ENCODE data around the gene ABCG8. TPM values are rescaled to one million over a fixed set of nuclear protein-coding genes. Genes with fewer than 3 reads are reported as not detected.

Gene ABCG8
- total RNA-seq, 1 donor from 2014 or later, result not detected

DNA sequence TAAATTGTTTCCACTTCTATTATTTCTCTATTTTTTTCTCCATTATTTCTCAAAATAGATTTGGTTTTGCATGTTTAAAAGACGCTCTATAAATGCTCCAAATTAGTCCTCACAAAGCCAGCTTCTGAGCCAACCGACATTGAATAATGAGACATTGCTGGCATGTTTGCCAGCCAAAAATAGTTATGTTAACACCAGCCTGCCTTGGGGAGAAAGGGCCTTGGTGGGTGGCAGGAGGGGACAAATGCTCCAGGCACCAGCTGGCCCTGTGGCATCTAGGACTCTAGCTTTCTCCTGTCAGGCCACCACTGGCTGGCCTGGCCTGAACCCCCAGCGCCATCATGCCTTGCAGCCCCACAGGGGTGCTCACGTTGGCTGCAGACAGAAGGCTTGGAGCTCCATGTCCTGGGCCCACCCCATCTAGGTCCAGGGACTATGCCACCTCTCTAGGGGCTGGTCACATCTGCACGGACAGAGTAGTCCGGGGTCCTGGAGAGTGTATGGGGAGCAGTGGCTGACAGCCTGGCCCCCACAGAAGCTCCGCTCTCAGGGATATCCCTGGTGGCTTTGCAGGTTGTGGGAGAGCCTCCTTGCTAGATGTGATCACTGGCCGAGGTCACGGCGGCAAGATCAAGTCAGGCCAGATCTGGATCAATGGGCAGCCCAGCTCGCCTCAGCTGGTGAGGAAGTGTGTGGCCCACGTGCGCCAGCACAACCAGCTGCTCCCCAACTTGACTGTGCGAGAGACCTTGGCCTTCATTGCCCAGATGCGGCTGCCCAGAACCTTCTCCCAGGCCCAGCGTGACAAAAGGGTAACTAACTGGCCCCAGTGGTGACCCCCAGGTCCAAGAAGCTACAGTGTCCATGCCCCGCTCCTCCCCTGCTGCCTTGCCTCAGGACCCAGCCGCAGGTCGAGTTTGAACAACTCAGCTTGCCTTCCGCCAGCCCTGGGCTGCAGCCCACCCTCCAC is 12.5 kb downstream of the ABCG8 start:
- H3K9me3 Mint-ChIP-seq, result no peaks in the 10 kb centered on the region
- DNase-seq (no peak), ATAC-seq (ENCODE audit: low read depth) (no peak)
- peaks cover 12% of the 10 kb centered on the region for H3K27me3 Mint-ChIP-seq
- H3K27ac Mint-ChIP-seq, result no peak overlapping the region
- intact Hi-C loops (cut with micrococcal nuclease), result no loop called here
- CTCF ChIA-PET, result no interaction called here
- H3K36me3 Mint-ChIP-seq (ENCODE audit: low read depth), result no peaks in the 10 kb centered on the region
- POLR2A ChIA-PET, result no interaction called here
- no peak for TF ChIP-seq CTCF (IDR thresholded peaks at IDR 0.05)
- no peak overlapping the region for H3K4me3 Mint-ChIP-seq
- H3K4me1 Mint-ChIP-seq, result peaks cover 4% of the 10 kb centered on the region

- no peak overlapping the region for H3K27ac Mint-ChIP-seq
- POLR2A ChIA-PET, result no interaction called here
- peaks cover 4% of the 10 kb centered on the region for H3K4me1 Mint-ChIP-seq
- TF ChIP-seq CTCF (IDR thresholded peaks at IDR 0.05), result no peak
- peaks cover 18% of the 10 kb centered on the region for H3K27me3 Mint-ChIP-seq
- DNase-seq (no peak), ATAC-seq (ENCODE audit: low read depth) (no peak)
- CTCF ChIA-PET, result no interaction called here
- no peaks in the 10 kb centered on the region for H3K9me3 Mint-ChIP-seq
- intact Hi-C loops (cut with micrococcal nuclease), result no loop called here
- H3K36me3 Mint-ChIP-seq (ENCODE audit: low read depth), result no peaks in the 10 kb centered on the region
- H3K4me3 Mint-ChIP-seq, result no peak overlapping the region
Measured at GRCh38 chr2:43852196-43852730, 13.5 kb downstream of the ABCG8 start.

DNA sequence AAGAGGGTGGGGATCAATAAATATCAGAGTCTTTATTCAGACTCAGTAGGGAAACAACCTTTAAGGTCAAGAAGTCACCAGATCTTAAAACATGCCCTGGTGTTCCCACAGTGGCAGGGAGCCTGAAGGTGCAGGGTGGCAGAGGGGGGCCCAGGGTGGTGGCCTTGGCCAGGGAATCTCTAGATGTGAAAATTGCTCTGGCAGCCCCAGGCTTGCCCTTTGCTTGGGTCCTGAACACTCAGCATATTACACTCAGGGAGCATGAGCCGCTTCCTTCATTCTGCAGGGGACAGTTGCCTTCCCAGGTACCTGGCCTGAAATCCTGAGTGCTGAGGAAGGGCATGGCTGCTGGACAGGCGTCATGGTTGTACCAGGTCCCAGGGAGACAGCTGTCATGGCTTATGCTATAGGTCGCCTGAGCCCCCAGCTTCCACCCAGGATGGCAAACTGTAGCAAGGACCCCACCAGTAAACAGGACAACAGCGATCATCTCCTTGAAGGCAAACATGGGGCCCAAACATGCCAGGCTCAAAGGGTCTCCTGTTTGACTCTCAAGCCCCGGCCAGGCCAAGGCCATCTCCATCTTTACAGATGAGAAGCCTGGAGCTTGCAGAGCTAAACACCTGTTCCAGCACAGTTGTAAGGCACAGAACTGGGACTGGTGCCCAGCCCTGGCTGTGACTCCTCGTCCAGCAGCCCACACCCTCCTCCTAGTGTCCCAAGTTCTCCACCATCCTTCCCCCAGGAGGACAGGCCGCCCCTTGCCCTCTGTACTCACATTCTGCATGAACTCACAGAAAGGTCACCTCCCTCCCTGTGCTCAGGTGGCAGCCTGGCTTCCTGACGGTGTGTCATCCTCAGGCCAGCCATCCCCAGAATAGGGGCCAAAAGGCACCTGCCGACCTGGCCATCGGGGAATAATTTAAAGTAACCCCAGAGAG is 14.6 kb downstream of the ABCG8 start:
- ATAC-seq (ENCODE audit: low read depth) (no peak), DNase-seq (no peak)
- Mint-ChIP-seq H3K4me3 (no peak overlapping the region), H3K4me1 (no peaks in the 10 kb centered on the region), H3K9me3 (no peaks in the 10 kb centered on the region), H3K27me3 (peaks cover 23% of the 10 kb centered on the region), H3K27ac (no peak overlapping the region), H3K36me3 (ENCODE audit: low read depth) (no peaks in the 10 kb centered on the region)
- intact Hi-C loops (cut with micrococcal nuclease), result no loop called here
- CTCF ChIA-PET, result no interaction called here
- POLR2A ChIA-PET, result no interaction called here
- TF ChIP-seq CTCF (IDR thresholded peaks at IDR 0.05), result no peak

- ATAC-seq (ENCODE audit: low read depth), result no peak
- Mint-ChIP-seq H3K4me3 (no peak overlapping the region), H3K4me1 (no peaks in the 10 kb centered on the region), H3K36me3 (ENCODE audit: low read depth) (no peaks in the 10 kb centered on the region), H3K27me3 (peaks cover 28% of the 10 kb centered on the region), H3K9me3 (no peaks in the 10 kb centered on the region), H3K27ac (no peak overlapping the region)
- intact Hi-C loops (cut with micrococcal nuclease), result no loop called here
- POLR2A ChIA-PET, result no interaction called here
- CTCF ChIA-PET, result no interaction called here
- no peak for DNase-seq
- no peak for TF ChIP-seq CTCF (IDR thresholded peaks at IDR 0.05)
Measured at GRCh38 chr2:43854671-43855070, 15.9 kb downstream of the ABCG8 start.

GRCh38 chr2:43855292-43855691 is 16.5 kb downstream of the ABCG8 start:
- TF ChIP-seq CTCF (IDR thresholded peaks at IDR 0.05), result no peak
- Mint-ChIP-seq H3K36me3 (ENCODE audit: low read depth) (no peaks in the 10 kb centered on the region), H3K27ac (no peak overlapping the region), H3K27me3 (peaks cover 28% of the 10 kb centered on the region), H3K4me1 (no peaks in the 10 kb centered on the region), H3K4me3 (no peak overlapping the region), H3K9me3 (no peaks in the 10 kb centered on the region)
- ChIA-PET POLR2A (no interaction called here), CTCF (no interaction called here)
- intact Hi-C loops (cut with micrococcal nuclease), result no loop called here
- DNase-seq, result no peak
- no peak for ATAC-seq (ENCODE audit: low read depth)

All from activated B cell treated with CpG ODN at 0.5 μM for 24 hours (primary cell).